IMR-90 (cell line): ENCODE measurements around the gene CLIC5. TPM values are rescaled to one million over a fixed set of nuclear protein-coding genes. Genes with fewer than 3 reads are reported as not detected.

Source experiments
- ATAC-seq: fragments of 200-7000 bp; cut with Tn5 transposase; 2 replicates; pipeline ENCODE4 v1.9.1; 2020; ENCODE audit warnings: low read depth, mild to moderate bottlenecking, moderate library complexity
- BruUV-seq: library from RNA; stranded (reverse); fragments of 400-500 nt; replicated peaks from 2 replicates; lab custom pipeline; 2021; lab: Mats Ljungman, UMichigan
- CTCF ChIA-PET: fragments of 300-600 bp; formaldehyde crosslinking; extraction: SDS; loops from one replicate; lab custom pipeline; 2021; ENCODE audit warnings: antibody characterized with exemption; lab: Yijun Ruan, JAX
- POLR2A ChIA-PET: fragments of 300-600 bp; sonication (Branson Sonifier 250); formaldehyde crosslinking; loops from one replicate; lab custom pipeline; 2022; ENCODE audit warnings: antibody characterized with exemption; ENCODE audit not compliant: unreplicated experiment; lab: Charles Lee
- DNase-seq: peaks from one replicate; pipeline ENCODE4 v3.0.0; 2013
- H2AFZ ChIP-seq: replicated peaks from 2 replicates; pipeline ENCODE3; 2013; ENCODE audit warnings: low read length, mild to moderate bottlenecking; ENCODE audit not compliant: poor library complexity
- H2AK5ac ChIP-seq: 2 replicates; pipeline ENCODE4 v1.6.1; 2013; ENCODE audit warnings: low read depth, low read length, inconsistent platforms
- H2AK9ac ChIP-seq: replicated peaks from 2 replicates; pipeline ENCODE3; 2013; ENCODE audit warnings: mild to moderate bottlenecking, low read depth, low read length, moderate library complexity; ENCODE audit not compliant: poor library complexity
- H2BK120ac ChIP-seq: 2 replicates; pipeline ENCODE4 v1.6.1; 2013; ENCODE audit warnings: low read depth, low read length, inconsistent platforms
- H2BK15ac ChIP-seq: 3 replicates; pipeline ENCODE4 v1.6.1; 2013; ENCODE audit warnings: low read depth, low read length, inconsistent platforms
- H2BK20ac ChIP-seq: 2 replicates; pipeline ENCODE4 v1.6.1; 2013; ENCODE audit warnings: low read depth, mild to moderate bottlenecking, inconsistent platforms, low read length, moderate library complexity
- H2BK5ac ChIP-seq: 2 replicates; pipeline ENCODE4 v1.6.1; 2013; ENCODE audit warnings: mild to moderate bottlenecking, low read depth, low read length, inconsistent platforms; ENCODE audit not compliant: poor library complexity, severe bottlenecking
- H3K14ac ChIP-seq: replicated peaks from 2 replicates; pipeline ENCODE4 v1.6.1; 2013; ENCODE audit warnings: low read depth, low read length, inconsistent platforms
- H3K18ac ChIP-seq: 2 replicates; pipeline ENCODE4 v1.6.1; 2013; ENCODE audit warnings: low read depth, low read length, control low read depth
- H3K23ac ChIP-seq: 2 replicates; pipeline ENCODE4 v1.6.1; 2013; ENCODE audit warnings: low read depth, low read length, inconsistent platforms
- H3K27ac ChIP-seq: 2 replicates; pipeline ENCODE4 v1.5.1; 2013; ENCODE audit warnings: mild to moderate bottlenecking, control low read depth, low read length; ENCODE audit not compliant: insufficient read depth
- H3K27me3 ChIP-seq: 2 replicates; pipeline ENCODE4 v1.6.1; 2013; ENCODE audit warnings: low read length; ENCODE audit not compliant: control insufficient read depth, insufficient read depth
- H3K36me3 ChIP-seq: 2 replicates; pipeline ENCODE4 v1.6.1; 2013; ENCODE audit warnings: low read length, mixed read lengths; ENCODE audit not compliant: control insufficient read depth, insufficient read depth
- H3K4ac ChIP-seq: 2 replicates; pipeline ENCODE4 v1.6.1; 2013; ENCODE audit warnings: low read depth, low read length, inconsistent platforms
- H3K4me1 ChIP-seq: 2 replicates; pipeline ENCODE4 v1.6.1; 2013; ENCODE audit warnings: low read length, mixed read lengths; ENCODE audit not compliant: control insufficient read depth, insufficient read depth
- H3K4me2 ChIP-seq: 2 replicates; pipeline ENCODE4 v1.6.1; 2013; ENCODE audit warnings: low read depth, mild to moderate bottlenecking, control low read depth, low read length, moderate library complexity
- H3K4me3 ChIP-seq: 2 replicates; pipeline ENCODE4 v1.5.1; 2013; ENCODE audit warnings: low read depth, mild to moderate bottlenecking, control low read depth, low read length, moderate library complexity; ENCODE audit not compliant: insufficient read depth
- H3K56ac ChIP-seq: 2 replicates; pipeline ENCODE4 v1.6.1; 2013; ENCODE audit warnings: low read length, inconsistent platforms; ENCODE audit not compliant: insufficient read depth; ENCODE audit errors: extremely low read depth
- H3K79me1 ChIP-seq, 2 experiments: 2 replicates each; pipeline ENCODE4 v1.6.1; 2013; ENCODE audit warnings: low read length in 2 of 2, inconsistent platforms in 1 of 2, low read depth in 1 of 2
- H3K9ac ChIP-seq: 2 replicates; pipeline ENCODE4 v1.6.1; 2013; ENCODE audit warnings: low read depth, low read length, control low read depth
- H3K9me1 ChIP-seq: 2 replicates; pipeline ENCODE4 v1.6.1; 2013; ENCODE audit warnings: low read length, inconsistent platforms; ENCODE audit not compliant: insufficient read depth
- H3K9me3 ChIP-seq: 2 replicates; pipeline ENCODE4 v1.6.1; 2013; ENCODE audit warnings: low read length; ENCODE audit not compliant: control insufficient read depth, insufficient read depth
- H4K20me1 ChIP-seq: 2 replicates; pipeline ENCODE4 v1.6.1; 2013; ENCODE audit warnings: low read length, inconsistent platforms; ENCODE audit not compliant: insufficient read depth
- H4K5ac ChIP-seq: 2 replicates; pipeline ENCODE4 v1.6.1; 2013; ENCODE audit warnings: mild to moderate bottlenecking, low read depth, low read length, control low read depth
- H4K8ac ChIP-seq, 2 experiments: 2 replicates each; pipeline ENCODE4 v1.6.1; 2013; ENCODE audit warnings: low read depth in 2 of 2, low read length in 2 of 2, control low read depth in 1 of 2, inconsistent platforms in 1 of 2
- H4K91ac ChIP-seq: 2 replicates; pipeline ENCODE4 v1.6.1; 2013; ENCODE audit warnings: low read depth, low read length, inconsistent platforms; ENCODE audit not compliant: insufficient read depth
- BHLHE40 ChIP-seq: fragments of 150-350 bp; IDR thresholded peaks from 2 replicates; pipeline ENCODE4 v1.6.1; 2016; ENCODE audit warnings: mild to moderate bottlenecking, low read depth, low read length
- CEBPB ChIP-seq: IDR thresholded peaks from 2 replicates; pipeline ENCODE4 v1.6.1; 2012; ENCODE audit warnings: low read depth, low read length, improper control_type of control experiment
- MAZ ChIP-seq: IDR thresholded peaks from 2 replicates; pipeline ENCODE4 v1.6.1; 2012; ENCODE audit warnings: low read depth, mild to moderate bottlenecking, low read length, improper control_type of control experiment, moderate library complexity, borderline replicate concordance
- RCOR1 ChIP-seq: IDR thresholded peaks from 2 replicates; pipeline ENCODE4 v1.6.1; 2012; ENCODE audit warnings: mild to moderate bottlenecking, low read length, improper control_type of control experiment; ENCODE audit not compliant: insufficient replicate concordance
- RFX5 ChIP-seq: IDR thresholded peaks from 2 replicates; pipeline ENCODE4 v1.8.0; 2012; ENCODE audit warnings: low read depth, mild to moderate bottlenecking, low read length, moderate library complexity
- WGBS, 2 experiments: methylation state at CpG; one replicate each; pipeline versions ENCODE4 v1.1.5 to v1.1.7; 2013; ENCODE audit warnings: missing lambda C conversion rate in 2 of 2; ENCODE audit not compliant: insufficient read length in 1 of 2; ENCODE audit errors: extremely low coverage in 2 of 2; 5-methylcytosine and 5-hydroxymethylcytosine counted together
- dilution Hi-C: fragments of 300-500 bp; cut with HindIII; formaldehyde crosslinking; loops from one replicate; pipeline ENCODE4 v1.14.3; 2018; ENCODE audit warnings: low sequenced_read_pairs; ENCODE audit not compliant: unreplicated experiment
- in situ Hi-C: fragments of 300-500 bp; cut with MboI; formaldehyde crosslinking; loops from 3 replicates; pipeline ENCODE4 v1.14.3; 2019; ENCODE audit warnings: low sequenced_read_pairs, inconsistent platforms, mixed read lengths
- intact Hi-C: fragments of 100-400 bp; cut with micrococcal nuclease; formaldehyde crosslinking; loops from 2 replicates; pipeline ENCODE4 v1.10.0; 2022
- polyA plus RNA-seq, 3 experiments: library from polyadenylated mRNA; depleted of rRNA; stranded (reverse); fragments of >200 nt; gene quantifications; 2 replicates each; pipeline ENCODE4 v1.2.3, GENCODE V29; 2012; ENCODE audit warnings: low replicate concordance in 1 of 3
- total RNA-seq: library from RNA; depleted of rRNA; stranded (reverse); fragments of >200 nt; gene quantifications from 2 replicates; pipeline ENCODE4 v1.2.3, GENCODE V29; 2012
- TF ChIP-seq, protein P1 (sequence below): fragments of 150-350 bp; IDR thresholded peaks from 2 replicates; pipeline ENCODE4 v1.6.1; 2017; ENCODE audit warnings: mild to moderate bottlenecking, antibody characterized with exemption, low read length, low read depth

Gene CLIC5
- total and polyA plus RNA-seq, 2 of the 4 experiments (the other 2 are of a cell fraction) = not detected

DNA sequence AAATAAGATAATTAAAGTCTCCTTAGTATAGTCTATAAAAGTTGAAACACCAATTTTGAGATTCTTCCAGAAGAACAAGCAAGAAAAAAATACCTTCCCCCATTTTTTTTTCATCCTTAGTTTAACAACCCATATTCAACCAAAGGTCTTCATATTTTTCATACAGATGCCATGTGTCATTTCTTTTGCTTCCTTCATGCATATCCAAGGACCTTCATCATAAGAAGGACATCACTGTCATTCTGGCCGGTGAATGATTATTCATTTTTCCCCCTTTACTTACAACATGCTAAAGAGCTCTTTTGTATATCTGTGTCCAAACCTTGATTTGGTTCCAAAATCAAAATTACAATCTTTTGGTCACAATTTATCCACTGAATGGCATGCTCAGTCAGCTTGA is 21.3 kb upstream of the CLIC5 start:
- no peaks in the 10 kb centered on the region for H3K27me3 ChIP-seq
- H4K20me1 ChIP-seq = no peaks in the 10 kb centered on the region
- TF ChIP-seq RCOR1 = no peak
- TF ChIP-seq, protein P1, sequence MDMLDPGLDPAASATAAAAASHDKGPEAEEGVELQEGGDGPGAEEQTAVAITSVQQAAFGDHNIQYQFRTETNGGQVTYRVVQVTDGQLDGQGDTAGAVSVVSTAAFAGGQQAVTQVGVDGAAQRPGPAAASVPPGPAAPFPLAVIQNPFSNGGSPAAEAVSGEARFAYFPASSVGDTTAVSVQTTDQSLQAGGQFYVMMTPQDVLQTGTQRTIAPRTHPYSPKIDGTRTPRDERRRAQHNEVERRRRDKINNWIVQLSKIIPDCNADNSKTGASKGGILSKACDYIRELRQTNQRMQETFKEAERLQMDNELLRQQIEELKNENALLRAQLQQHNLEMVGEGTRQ = no peak
- TF ChIP-seq RFX5 = no peak
- no peak for TF ChIP-seq BHLHE40
- TF ChIP-seq CEBPB = no peak
- no peak for TF ChIP-seq MAZ
- no peak overlapping the region for H3K56ac ChIP-seq
- no peak overlapping the region for H2BK15ac ChIP-seq
- dilution Hi-C loops (no loop called here), intact Hi-C loops (no loop called here), in situ Hi-C loops (no loop called here)
- no peak overlapping the region for H3K23ac ChIP-seq
- H3K9me3 ChIP-seq = no peaks in the 10 kb centered on the region
- H3K18ac ChIP-seq = no peak overlapping the region
- no peak overlapping the region for H2BK5ac ChIP-seq
- no peaks in the 10 kb centered on the region for H3K4me1 ChIP-seq
- no peak overlapping the region for H2AK5ac ChIP-seq
- no peak overlapping the region for H2AK9ac ChIP-seq
- ATAC-seq (no peak), DNase-seq (no peak)
- WGBS, 2 experiments = no CpG with 5 or more reads among the region's 1 CpG
- BruUV-seq = no TSS peak
- H2AFZ ChIP-seq = no peak overlapping the region
- no peak overlapping the region for H3K27ac ChIP-seq
- H3K9me1 ChIP-seq = no peaks in the 10 kb centered on the region
- H4K5ac ChIP-seq = no peak overlapping the region
- H3K4ac ChIP-seq = no peak overlapping the region
- CTCF ChIA-PET = no interaction called here
- no peaks in the 10 kb centered on the region for H3K79me1 ChIP-seq
- no peak overlapping the region for H2BK20ac ChIP-seq
- H3K4me3 ChIP-seq = no peak overlapping the region
- H3K14ac ChIP-seq = no peak overlapping the region
- H4K8ac ChIP-seq = no peak overlapping the region
- POLR2A ChIA-PET = no interaction called here
- H3K9ac ChIP-seq = no peak overlapping the region
- H2BK120ac ChIP-seq = no peak overlapping the region
- H4K91ac ChIP-seq = no peak overlapping the region
- no peaks in the 10 kb centered on the region for H3K36me3 ChIP-seq
- no peak overlapping the region for H3K4me2 ChIP-seq
